HG02642 (cell line): Measurements from ENCODE around the gene PRKCB.
"Not testable (repeated sequence)": the region's sequence is repeated elsewhere in the genome, so short reads cannot be mapped to it uniquely, and the experiment has no call there.

ENCODE experiments used
- ATAC-seq: cut with Tn5 transposase; IDR thresholded peaks from one replicate; pipeline ENCODE4 v1.9.1; 2021; ENCODE audit warnings: mild to moderate bottlenecking; ENCODE audit not compliant: unreplicated experiment, poor library complexity

The PRKCB gene

GRCh38 chr16:24145927-24146326 lies 310.1 kb downstream of the PRKCB start:
- no peak for ATAC-seq

GRCh38 chr16:24146518-24146917 lies 310.7 kb downstream of the PRKCB start:
- no peak for ATAC-seq

GRCh38 chr16:24149102-24149501 lies 313.3 kb downstream of the PRKCB start:
- no peak for ATAC-seq

- no peak for ATAC-seq
Measured at GRCh38 chr16:24150282-24150681, 314.5 kb downstream of the PRKCB start.

GRCh38 chr16:24151482-24151939 lies 315.7 kb downstream of the PRKCB start:
- no peak for ATAC-seq

- ATAC-seq: not testable (repeated sequence)
Measured at GRCh38 chr16:24152048-24152447, 316.3 kb downstream of the PRKCB start.

GRCh38 chr16:24152826-24153225 lies 317.0 kb downstream of the PRKCB start:
- no peak for ATAC-seq

- ATAC-seq: no peak
Measured at GRCh38 chr16:24156777-24157176, 321.0 kb downstream of the PRKCB start.

GRCh38 chr16:24163935-24164334 lies 328.2 kb downstream of the PRKCB start:
- ATAC-seq: no peak

GRCh38 chr16:24164416-24164815 lies 328.6 kb downstream of the PRKCB start:
- ATAC-seq: no peak

GRCh38 chr16:24165273-24165672 lies 329.5 kb downstream of the PRKCB start:
- no peak for ATAC-seq

- ATAC-seq: no peak
Measured at GRCh38 chr16:24166661-24167528, 331.1 kb downstream of the PRKCB start.

GRCh38 chr16:24168856-24169255 lies 333.1 kb downstream of the PRKCB start:
- no peak for ATAC-seq

GRCh38 chr16:24170407-24170806 lies 334.6 kb downstream of the PRKCB start:
- ATAC-seq: no peak

GRCh38 chr16:24174504-24174903 lies 338.7 kb downstream of the PRKCB start:
- ATAC-seq: no peak

GRCh38 chr16:24174957-24175356 lies 339.2 kb downstream of the PRKCB start:
- no peak for ATAC-seq

GRCh38 chr16:24178496-24178895 lies 342.7 kb downstream of the PRKCB start:
- ATAC-seq: no peak

- ATAC-seq: no peak
Measured at GRCh38 chr16:24180451-24180850, 344.7 kb downstream of the PRKCB start.

GRCh38 chr16:24188021-24188542 lies 352.3 kb downstream of the PRKCB start:
- ATAC-seq: no peak

- ATAC-seq: no peak
Measured at GRCh38 chr16:24188751-24189318, 353.1 kb downstream of the PRKCB start.

- no peak for ATAC-seq
Measured at GRCh38 chr16:24189941-24190340, 354.2 kb downstream of the PRKCB start.
